Stimulated activated CD8-positive, alpha-beta memory T cell treated with anti-CD3 and anti-CD28 coated beads, Interleukin-7, amount 100 ng/mL, for 4 hours (primary cell): Measurements from ENCODE around the gene DMBT1.

ENCODE experiments used
- DNase-seq, 2 donors: peaks; one replicate each; pipeline ENCODE4 v3.0.0-alpha.2; 2020; ENCODE audit warnings: low read depth in 2 of 2

Gene DMBT1

GRCh38 chr10:122646511-122647382 lies 86.2 kb downstream of the DMBT1 start:
- no peak for DNase-seq

GRCh38 chr10:122647383-122647968 lies 86.9 kb downstream of the DMBT1 start:
- DNase-seq, result no peak

GRCh38 chr10:122648599-122649428 lies 88.3 kb downstream of the DMBT1 start:
- no peak for DNase-seq

- no peak for DNase-seq
Observed at GRCh38 chr10:122649903-122650302, 89.3 kb downstream of the DMBT1 start.

GRCh38 chr10:122650331-122650730 lies 89.8 kb downstream of the DMBT1 start:
- no peak for DNase-seq

DNA sequence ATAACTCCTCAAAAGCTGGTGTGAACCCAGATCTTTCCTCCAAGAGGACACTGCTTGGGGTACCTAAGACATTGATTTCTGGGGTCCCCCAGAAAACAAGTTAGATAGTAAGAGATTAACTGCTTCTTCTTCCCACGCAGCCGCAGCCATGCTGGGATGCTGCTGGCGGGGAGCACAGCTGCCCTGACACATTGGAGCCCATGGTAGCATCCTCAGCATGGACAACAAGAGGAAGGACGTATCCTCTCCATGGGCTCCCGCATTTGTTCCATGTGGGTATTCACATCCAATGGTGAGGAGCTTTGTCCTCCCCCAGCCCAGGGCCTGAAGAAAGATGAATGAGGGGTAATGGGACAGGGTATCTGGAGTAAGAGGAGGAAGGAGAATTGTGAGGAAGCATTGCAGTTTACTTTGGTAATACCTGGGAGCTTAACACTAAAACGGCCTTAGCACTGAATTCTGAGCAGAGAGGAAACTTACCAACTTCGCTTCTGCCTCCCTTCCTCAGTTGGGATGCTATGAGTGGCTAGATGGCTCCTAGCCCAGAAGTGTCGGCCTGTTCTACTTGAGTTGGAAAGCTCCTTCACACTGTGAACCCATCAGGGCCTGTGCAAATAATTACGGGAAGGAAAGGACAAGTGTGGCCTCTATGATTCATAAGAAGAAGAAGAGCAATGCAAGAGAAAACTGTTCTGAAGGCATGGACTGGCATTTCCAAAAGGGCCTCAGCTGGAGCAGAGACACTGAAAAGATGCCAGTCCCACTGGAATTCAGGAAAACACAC lies 95.2 kb downstream of the DMBT1 start:
- DNase-seq, result no peak

DNA sequence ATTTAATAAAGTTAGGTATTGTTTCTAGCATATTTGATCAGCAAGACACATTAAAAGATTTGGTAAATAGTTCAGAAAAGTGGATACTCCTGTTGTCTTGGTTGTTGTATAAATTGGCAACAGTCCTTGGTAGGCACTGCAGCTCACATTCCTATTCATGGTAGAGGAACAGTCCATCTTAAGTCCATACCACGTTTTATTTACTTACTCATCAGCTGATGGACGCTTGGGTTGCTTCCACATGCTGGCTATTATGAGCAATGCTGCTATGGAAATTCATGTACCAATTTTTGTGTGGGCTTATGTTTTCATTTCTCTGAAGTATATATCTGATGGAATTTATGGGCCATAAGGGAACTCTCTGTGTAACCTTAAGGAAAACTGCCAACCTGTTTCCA lies 95.8 kb downstream of the DMBT1 start:
- DNase-seq, result no peak

GRCh38 chr10:122656741-122657140 lies 96.2 kb downstream of the DMBT1 start:
- DNase-seq, result no peak

- no peak for DNase-seq
Observed at GRCh38 chr10:122657255-122657654, 96.7 kb downstream of the DMBT1 start.

GRCh38 chr10:122657729-122658128 lies 97.2 kb downstream of the DMBT1 start:
- DNase-seq, result no peak

DNA sequence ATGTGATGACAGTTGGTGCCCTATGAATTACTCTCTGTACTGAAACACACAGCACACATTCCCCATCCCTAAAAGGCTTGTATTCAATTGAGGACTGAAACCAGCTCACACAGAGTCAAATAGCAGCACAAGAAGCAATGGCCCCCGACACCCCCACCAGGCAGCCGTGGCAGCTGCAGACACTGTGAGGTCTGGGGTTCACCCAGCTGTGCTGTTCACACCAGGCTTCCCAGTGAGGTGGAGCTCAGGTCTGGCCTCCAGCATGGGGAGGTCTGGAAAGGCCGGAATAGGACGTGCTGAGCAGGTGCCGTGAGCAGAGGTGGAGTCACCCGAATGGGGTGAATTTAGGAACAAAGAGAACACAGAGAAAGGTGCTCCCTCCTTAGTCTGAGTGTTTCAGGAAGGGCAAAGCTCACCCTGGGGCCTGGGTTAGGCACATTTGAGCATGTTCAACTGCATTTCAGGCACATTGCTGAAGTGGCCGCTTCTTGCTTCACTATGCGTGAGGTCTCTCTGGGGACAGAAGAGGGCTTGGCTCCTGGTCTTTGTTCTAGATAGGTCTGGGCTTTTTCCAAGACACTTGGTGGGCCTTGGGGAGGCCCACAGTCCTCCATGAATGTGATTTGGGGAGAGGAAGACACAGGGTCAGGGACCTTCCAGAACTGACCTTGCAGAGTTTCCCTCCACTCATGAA lies 97.9 kb downstream of the DMBT1 start:
- no peak for DNase-seq

GRCh38 chr10:122659126-122659525 lies 98.6 kb downstream of the DMBT1 start:
- no peak for DNase-seq

DNA sequence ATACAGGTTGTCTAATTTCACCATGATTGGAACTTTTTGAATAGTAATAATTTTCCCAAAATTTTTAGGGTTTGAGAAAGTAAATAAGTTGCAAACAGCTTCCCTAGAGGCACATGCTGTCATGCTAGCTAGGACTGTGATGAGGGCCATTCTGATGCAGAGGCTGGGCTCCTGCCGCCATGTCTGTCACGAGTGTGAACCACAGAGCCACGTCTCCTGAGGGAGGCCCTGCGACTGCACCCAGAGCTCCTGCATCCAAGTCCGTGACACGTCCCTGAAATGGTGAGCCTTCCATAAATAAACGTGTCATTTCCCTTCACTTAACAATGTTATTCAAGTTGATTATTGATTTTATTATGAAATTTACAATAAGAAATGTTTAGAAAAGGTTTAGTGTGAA lies 99.1 kb downstream of the DMBT1 start:
- no peak for DNase-seq

DNA sequence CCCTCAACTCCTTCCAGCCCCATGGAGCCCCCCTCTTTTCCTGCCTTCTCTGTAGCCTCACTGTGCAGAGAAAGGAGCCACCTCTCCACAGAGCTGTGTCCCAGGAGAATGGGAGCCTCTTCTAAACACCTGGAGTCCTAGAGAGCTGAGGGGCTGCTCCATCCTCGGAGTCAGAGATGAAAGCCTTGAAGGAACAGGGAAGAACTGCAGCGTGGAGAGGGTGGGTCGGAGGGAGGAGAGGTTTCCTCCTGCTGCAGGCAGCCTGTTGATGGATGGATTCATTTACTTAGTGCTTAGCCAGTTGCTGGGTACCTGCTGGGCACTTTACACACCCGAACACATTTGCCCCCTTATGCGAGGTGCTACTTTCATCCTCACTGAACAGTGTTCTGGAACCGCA lies 100.1 kb downstream of the DMBT1 start:
- no peak for DNase-seq

DNA sequence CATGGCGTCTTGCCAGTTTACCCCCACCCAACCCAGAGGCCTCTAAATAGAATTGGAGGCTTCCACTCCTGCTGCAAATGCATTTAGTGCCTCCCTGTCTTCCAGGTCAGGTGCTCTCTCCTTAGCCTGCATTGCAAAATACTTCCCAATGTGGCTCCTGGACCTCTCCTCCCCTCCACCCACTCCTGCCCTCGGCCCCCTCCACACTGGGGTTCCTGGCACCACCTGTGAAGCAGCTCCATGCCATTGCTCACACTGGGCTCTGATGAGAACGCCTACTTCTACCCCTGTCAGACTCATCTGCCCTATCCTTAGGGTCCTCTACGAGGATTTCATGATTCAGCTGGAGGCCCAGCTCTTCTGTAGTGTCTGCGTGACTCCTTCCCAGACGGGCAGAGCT lies 101.7 kb downstream of the DMBT1 start:
- no peak for DNase-seq

DNA sequence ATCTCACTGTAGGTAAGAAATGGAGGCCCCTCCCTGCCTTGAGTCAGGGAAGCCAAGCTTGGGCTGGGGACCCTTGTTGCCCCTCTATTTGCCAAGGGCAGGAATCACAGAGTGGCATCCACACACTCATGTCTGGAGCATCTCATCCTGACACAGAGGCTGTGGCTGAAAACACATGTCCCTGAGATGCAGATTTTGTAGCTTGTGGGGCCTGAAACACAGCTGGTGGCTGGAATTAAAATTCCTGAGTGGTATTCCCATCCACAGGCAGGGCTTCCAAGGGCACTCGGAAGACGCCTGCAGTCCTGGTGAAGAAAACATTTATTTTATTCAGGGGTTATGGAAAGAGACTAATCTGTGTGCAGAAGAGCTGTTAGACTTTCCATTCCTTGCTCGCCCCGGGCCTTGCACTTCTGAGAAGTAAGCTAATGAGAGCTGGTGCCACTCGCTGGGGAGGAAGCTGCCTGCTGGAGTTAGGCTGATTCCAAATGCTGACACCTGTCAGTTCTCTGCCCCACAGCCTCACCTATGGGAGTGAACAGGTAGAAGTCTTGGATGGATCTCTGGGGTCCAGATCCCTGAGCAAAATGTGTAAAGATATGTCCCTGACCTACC lies 103.1 kb downstream of the DMBT1 start:
- DNase-seq, result no peak

- no peak for DNase-seq
Observed at GRCh38 chr10:122664501-122664900, 103.9 kb downstream of the DMBT1 start.

DNA sequence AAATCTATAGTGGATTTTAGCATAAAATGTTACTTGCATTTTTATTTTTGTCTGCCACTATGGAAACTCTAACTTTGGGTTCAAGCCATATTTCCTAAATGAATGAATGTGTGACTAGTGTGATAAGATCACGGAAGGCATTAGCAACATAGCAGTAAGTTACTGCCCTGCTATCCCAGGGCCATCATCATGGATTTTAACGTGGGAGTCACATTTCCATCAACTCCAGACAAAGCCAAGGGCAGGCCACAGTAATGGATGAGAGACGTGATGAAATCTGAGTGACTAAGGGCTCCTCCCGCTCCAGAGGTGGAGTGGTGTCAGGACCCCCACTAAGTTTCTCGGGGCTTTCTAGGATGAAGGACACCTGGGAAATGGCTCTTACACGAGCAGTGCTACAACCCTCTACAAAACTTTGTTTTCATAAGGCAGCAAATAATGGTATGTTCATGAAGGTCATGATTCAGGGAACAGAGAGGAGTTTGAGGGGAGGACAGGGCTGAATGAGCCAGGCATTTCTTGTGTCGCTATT lies 104.8 kb downstream of the DMBT1 start:
- no peak for DNase-seq

GRCh38 chr10:122665946-122666345 lies 105.4 kb downstream of the DMBT1 start:
- no peak for DNase-seq

GRCh38 chr10:122669045-122669444 lies 108.5 kb downstream of the DMBT1 start:
- no peak for DNase-seq
